DMS53 treated with DMSO at 0.1 percent for 48 hours (cell line): ENCODE data around the gene NARS2.
A peak's percentile ranks its signal among the peaks of the same experiment; 100 is the strongest.
"Not testable (repeated sequence)": the region's sequence is repeated elsewhere in the genome, so short reads cannot be mapped to it uniquely, and the experiment has no call there.

ENCODE experiments used
- DNase-seq: peaks from one replicate; lab custom pipeline; 2025; ENCODE audit not compliant: unreplicated experiment; lab: John Stamatoyannopoulos, UW

Gene NARS2

GRCh38 chr11:78493413-78493975 is 81.2 kb downstream of the NARS2 start:
- DNase-seq, result no peak

GRCh38 chr11:78492973-78493372 is 81.7 kb downstream of the NARS2 start:
- DNase-seq, result no peak

- no peak for DNase-seq
Measured at GRCh38 chr11:78489184-78489583, 85.5 kb downstream of the NARS2 start.

GRCh38 chr11:78478536-78478935 is 96.1 kb downstream of the NARS2 start:
- no peak for DNase-seq

- no peak for DNase-seq
Measured at GRCh38 chr11:78476066-78476465, 98.6 kb downstream of the NARS2 start.

- no peak for DNase-seq
Measured at GRCh38 chr11:78474451-78474850, 100.2 kb downstream of the NARS2 start.

- DNase-seq, result no peak
Measured at GRCh38 chr11:78472905-78473304, 101.8 kb downstream of the NARS2 start.

GRCh38 chr11:78472382-78472781 is 102.3 kb downstream of the NARS2 start:
- DNase-seq, result no peak

- no peak for DNase-seq
Measured at GRCh38 chr11:78470861-78471442, 103.7 kb downstream of the NARS2 start.

- peak; percentile 17 for DNase-seq
Measured at GRCh38 chr11:78469896-78470295, 104.8 kb downstream of the NARS2 start.

- DNase-seq, result no peak
Measured at GRCh38 chr11:78467931-78468330, 106.7 kb downstream of the NARS2 start.

GRCh38 chr11:78467370-78467769 is 107.3 kb downstream of the NARS2 start:
- DNase-seq, result no peak

- DNase-seq, result no peak
Measured at GRCh38 chr11:78465169-78465942, 109.3 kb downstream of the NARS2 start.

- not testable (repeated sequence) for DNase-seq
Measured at GRCh38 chr11:78464787-78465168, 109.9 kb downstream of the NARS2 start.

GRCh38 chr11:78460471-78460870 is 114.2 kb downstream of the NARS2 start:
- no peak for DNase-seq

GRCh38 chr11:78459738-78460137 is 114.9 kb downstream of the NARS2 start:
- DNase-seq, result no peak

- no peak for DNase-seq
Measured at GRCh38 chr11:78457448-78457847, 117.2 kb downstream of the NARS2 start.

GRCh38 chr11:78453140-78453935 is 121.3 kb downstream of the NARS2 start:
- no peak for DNase-seq

- DNase-seq, result no peak
Measured at GRCh38 chr11:78451371-78452150, 123.1 kb downstream of the NARS2 start.

- no peak for DNase-seq
Measured at GRCh38 chr11:78450866-78451265, 123.8 kb downstream of the NARS2 start.

- no peak for DNase-seq
Measured at GRCh38 chr11:78449866-78450265, 124.8 kb downstream of the NARS2 start.
